Thyroid gland (tissue), 4 donors: ENCODE data around the gene CHI3L2. TPM values are rescaled to one million over a fixed set of nuclear protein-coding genes. Genes with fewer than 3 reads are reported as not detected.
A peak's percentile ranks its signal among the peaks of the same experiment; 100 is the strongest.

Source experiments
- DNase-seq, 2 donors: peaks; one replicate each; pipeline ENCODE4 v3.0.0-alpha.2; 2019
- H3K27ac ChIP-seq, 3 donors: fragments of 200-600 bp; sonication (generic); 1 replicate in 2 of 3; 2 replicates in 1 of 3; pipeline ENCODE4 v1.5.1; 2016 to 2019; ENCODE audit warnings: mild to moderate bottlenecking in 1 of 3, moderate library complexity in 1 of 3
- H3K27me3 ChIP-seq: fragments of 200-600 bp; sonication (generic); one replicate; pipeline ENCODE4 v1.5.1; 2019
- H3K36me3 ChIP-seq, 2 donors: fragments of 200-600 bp; sonication (generic); one replicate each; pipeline ENCODE4 v1.5.1; 2016 to 2019
- H3K4me1 ChIP-seq, 2 donors: fragments of 200-600 bp; sonication (generic); one replicate each; pipeline ENCODE4 v1.5.1; 2017 to 2019
- H3K4me3 ChIP-seq, 3 donors: fragments of 200-600 bp; sonication (generic); replicated peaks in 1 of 3; 1 replicate in 2 of 3; 2 replicates in 1 of 3; pipeline ENCODE4 v1.5.1; 2016; ENCODE audit warnings: mild to moderate bottlenecking in 1 of 3
- H3K9me3 ChIP-seq: fragments of 200-600 bp; sonication (generic); one replicate; pipeline ENCODE4 v1.5.1; 2017
- CTCF ChIP-seq, 6 experiments: fragments of 200-600 bp in 3 of 6; fragments of 450-650 bp in 3 of 6; sonication (generic) in 3 of 6; IDR thresholded peaks; one replicate each; pipeline ENCODE4 v1.5.1; 2016 to 2019; ENCODE audit warnings: antibody characterized with exemption in 6 of 6, mild to moderate bottlenecking in 2 of 6, inconsistent platforms in 1 of 6, moderate library complexity in 1 of 6
- POLR2A ChIP-seq, 2 donors: fragments of 450-650 bp; IDR thresholded peaks; one replicate each; pipeline ENCODE4 v1.6.1; 2017; ENCODE audit warnings: antibody characterized with exemption in 2 of 2, mild to moderate bottlenecking in 2 of 2, moderate library complexity in 1 of 2
- WGBS, 2 donors: methylation state at CpG; one replicate each; pipeline ENCODE4 v1.1.5; 2017; 5-methylcytosine and 5-hydroxymethylcytosine counted together
- intact Hi-C: fragments of 100-400 bp; cut with DNase I; formaldehyde crosslinking; loops from one replicate; pipeline ENCODE4 v1.15.1; 2023
- total RNA-seq, 4 donors: library from RNA; depleted of rRNA; stranded (reverse); fragments of >200 nt; gene quantifications; one replicate each; pipeline ENCODE4 v1.2.3, GENCODE V29; 2016

CHI3L2 gene
- total RNA-seq, 4 donors from 2014 or later = 4.2 to 25.7 (median 11.8) TPM

DNA sequence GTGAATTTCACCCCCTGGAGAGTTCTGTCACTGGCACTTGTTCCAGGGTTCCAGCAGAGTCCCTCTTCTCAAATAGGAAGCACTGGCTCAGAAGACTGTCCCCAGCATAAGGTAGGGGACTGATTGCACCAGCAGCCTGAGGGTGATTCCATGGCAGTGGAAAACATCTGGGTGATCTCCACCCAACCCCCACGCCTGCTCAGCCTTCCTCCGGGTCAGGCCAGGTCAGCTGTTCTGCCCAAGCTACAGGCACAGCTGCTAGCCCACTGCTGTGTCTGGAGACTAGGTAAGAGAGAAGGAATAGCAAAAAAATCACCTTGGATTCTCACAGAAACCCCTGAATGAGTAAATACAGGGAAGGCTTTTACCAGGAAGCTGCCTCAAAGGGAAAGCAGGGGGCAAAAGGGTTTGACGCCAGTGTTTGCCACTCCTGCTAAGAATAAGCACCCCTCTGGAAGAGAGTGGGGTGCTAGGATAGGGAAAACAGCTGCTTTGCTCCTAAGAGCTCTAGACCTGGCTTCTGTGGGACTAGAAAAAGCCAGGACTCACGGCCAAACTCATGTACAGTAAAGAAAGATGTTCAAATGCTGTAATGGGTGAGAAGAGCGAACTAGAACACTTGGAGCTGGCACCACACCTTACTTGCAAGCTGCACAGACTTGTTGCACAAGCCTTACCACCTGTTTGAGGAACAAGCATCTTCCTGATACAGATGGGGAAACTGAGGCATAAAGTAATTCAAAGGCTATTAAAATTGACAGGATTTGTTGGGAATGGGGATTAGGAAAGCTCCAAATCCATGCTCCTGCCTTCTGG, 26.0 kb upstream of the CHI3L2 start:
- no peak for DNase-seq
- WGBS, 2 donors = 77 to 81% methylated on average over 5 of the region's 5 CpGs
- Histone ChIP-seq H3K9me3 (no peaks in the 10 kb centered on the region), H3K36me3 (peaks cover 3 to 13% of the 10 kb centered on the region in 2 donors), H3K4me1 (peaks cover 21 to 32% of the 10 kb centered on the region in 2 donors), H3K4me3 (no peak overlapping the region), H3K27me3 (no peaks in the 10 kb centered on the region), H3K27ac (peak overlapping the region in 1 of 3 donors; percentile 15)
- TF ChIP-seq POLR2A (IDR thresholded peaks at IDR 0.05) (no peak), CTCF (IDR thresholded peaks at IDR 0.05) (no peak)
- intact Hi-C loops = no loop called here

DNA sequence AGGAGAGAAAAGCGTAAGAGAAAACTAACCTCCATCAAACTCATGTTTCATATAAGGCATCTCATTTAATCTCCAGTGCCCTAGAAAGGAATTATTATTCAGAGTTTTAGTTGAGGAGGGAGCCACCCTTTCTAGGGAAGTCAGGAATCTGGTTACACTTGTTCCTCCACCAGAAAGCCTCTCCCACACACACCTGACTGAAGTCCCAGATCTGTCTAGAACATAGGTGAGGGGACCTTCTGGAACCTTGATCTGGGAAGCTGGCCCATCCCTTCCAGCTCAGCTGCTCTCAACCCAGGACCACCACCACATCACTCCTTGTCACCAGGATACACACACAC, 25.2 kb upstream of the CHI3L2 start:
- DNase-seq = no peak
- H3K4me1 ChIP-seq = peaks cover 21 to 32% of the 10 kb centered on the region in 2 donors
- intact Hi-C loops = no loop called here
- 97 to 98% methylated on average over 1 of the region's 1 CpG for WGBS, 2 donors
- H3K9me3 ChIP-seq = no peaks in the 10 kb centered on the region
- peaks cover 3 to 9% of the 10 kb centered on the region in 2 donors for H3K36me3 ChIP-seq
- no peak overlapping the region for H3K4me3 ChIP-seq
- H3K27ac ChIP-seq = peak overlapping the region in 1 of 3 donors; percentile 26
- TF ChIP-seq POLR2A (IDR thresholded peaks at IDR 0.05) = peak in 1 of 2 donors; percentile 13
- no peak for TF ChIP-seq CTCF (IDR thresholded peaks at IDR 0.05)
- H3K27me3 ChIP-seq = no peaks in the 10 kb centered on the region

DNA sequence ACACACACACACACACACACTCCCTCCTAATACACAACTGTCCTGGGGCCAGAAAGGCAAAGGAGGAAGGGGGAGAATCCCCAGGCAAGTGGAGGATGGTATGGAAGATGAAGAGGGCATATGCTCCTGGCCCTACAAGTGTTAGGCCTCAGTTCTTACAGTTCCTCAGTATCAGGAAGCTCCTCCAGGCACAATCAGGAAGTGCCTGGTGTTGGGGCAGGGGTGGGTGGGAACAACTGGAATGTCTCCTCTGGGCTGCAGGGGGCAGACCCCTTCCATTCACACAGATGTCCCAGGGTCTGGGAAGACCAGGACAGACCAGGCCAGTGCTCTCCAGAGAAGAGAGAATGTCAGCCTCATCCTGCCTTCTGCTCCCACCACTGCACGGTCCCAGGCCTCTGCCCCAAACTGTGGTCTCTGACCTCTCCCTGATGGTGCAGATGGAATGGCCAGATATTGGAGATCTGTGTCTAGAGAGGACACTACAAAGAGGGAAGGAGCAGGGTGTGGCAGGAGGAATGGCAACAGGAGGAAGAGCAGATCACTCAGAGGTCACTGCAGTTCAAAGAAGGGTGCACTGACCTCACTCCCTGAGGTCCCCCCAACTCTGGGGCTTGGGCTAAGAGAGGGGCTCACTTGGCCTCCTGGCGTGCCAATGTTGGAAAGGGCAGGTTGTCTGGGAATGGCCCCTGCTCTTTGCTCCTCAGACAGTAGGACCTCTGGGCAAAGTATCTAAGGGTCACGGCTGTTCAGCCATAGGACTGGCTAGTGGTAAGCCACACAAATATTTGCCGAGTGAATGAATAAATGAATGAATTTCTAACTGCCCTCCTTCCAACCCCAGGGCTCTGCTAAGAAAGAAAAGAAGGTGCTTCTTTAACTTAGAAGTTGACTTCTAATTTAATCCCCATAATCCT, 24.5 kb upstream of the CHI3L2 start:
- intact Hi-C loops = no loop called here
- no peak for DNase-seq
- peak overlapping the region in 1 of 3 donors; percentile 70 for H3K4me3 ChIP-seq
- peak overlapping the region; percentile 43 to 89 (median 86) for H3K27ac ChIP-seq
- no peaks in the 10 kb centered on the region for H3K27me3 ChIP-seq
- TF ChIP-seq CTCF (IDR thresholded peaks at IDR 0.05) = no peak
- TF ChIP-seq POLR2A (IDR thresholded peaks at IDR 0.05) = no peak
- peaks cover 21 to 32% of the 10 kb centered on the region in 2 donors for H3K4me1 ChIP-seq
- H3K9me3 ChIP-seq = no peaks in the 10 kb centered on the region
- peaks cover 0 to 2% of the 10 kb centered on the region in 2 donors for H3K36me3 ChIP-seq
- WGBS, 2 donors = 71 to 80% methylated on average over 3 to 4 of the region's 4 CpGs

DNA sequence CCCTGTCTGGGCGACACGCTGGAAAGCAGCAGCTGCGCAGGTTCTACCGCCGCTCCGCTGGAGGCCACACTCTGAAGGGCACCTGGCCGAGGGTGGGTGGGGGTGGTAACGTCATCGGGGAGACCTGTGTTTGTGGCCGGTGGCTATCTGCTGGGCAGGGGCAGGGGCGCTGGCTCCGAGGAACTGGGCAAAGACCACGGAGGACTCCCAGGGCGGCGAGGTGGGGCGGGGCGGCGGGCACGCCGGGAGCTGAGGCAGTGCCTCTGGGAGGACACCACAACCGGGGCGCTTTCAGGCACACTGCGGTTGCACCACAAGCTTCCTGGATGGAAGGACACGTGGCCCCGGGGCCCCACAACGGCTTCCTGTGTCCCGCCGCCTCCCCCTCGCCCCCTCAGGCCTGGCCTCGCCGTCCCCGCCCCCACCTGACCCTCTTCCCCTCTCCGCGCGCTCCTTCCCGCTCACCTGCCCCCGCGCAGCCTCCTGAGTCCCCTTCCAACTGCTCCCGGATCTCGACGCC, 23.8 kb upstream of the CHI3L2 start:
- peak overlapping the region; percentile 34 to 84 (median 70) for H3K4me3 ChIP-seq
- peak overlapping the region; percentile 43 to 89 (median 86) for H3K27ac ChIP-seq
- H3K9me3 ChIP-seq = no peaks in the 10 kb centered on the region
- 9 to 25% methylated on average over 17 to 29 of the region's 41 CpGs for WGBS, 2 donors
- H3K27me3 ChIP-seq = no peaks in the 10 kb centered on the region
- TF ChIP-seq CTCF (IDR thresholded peaks at IDR 0.05) = no peak
- TF ChIP-seq POLR2A (IDR thresholded peaks at IDR 0.05) = peak in 1 of 2 donors; percentile 1
- intact Hi-C loops = no loop called here
- H3K36me3 ChIP-seq = no peaks in the 10 kb centered on the region
- DNase-seq = peak; percentile 81 to 85
- peaks cover 21 to 32% of the 10 kb centered on the region in 2 donors for H3K4me1 ChIP-seq
